GM10248 (cell line): ENCODE data around the gene CES4A.
"Not testable (repeated sequence)": the region's sequence is repeated elsewhere in the genome, so short reads cannot be mapped to it uniquely, and the experiment has no call there.

Source experiments
- CTCF ChIA-PET: fragments of 300-600 bp; sonication (Branson Sonifier 250); formaldehyde crosslinking; extraction: SDS; loops from one replicate; lab custom pipeline; 2021; ENCODE audit warnings: antibody characterized with exemption; lab: Yijun Ruan, JAX
- POLR2A ChIA-PET: fragments of 350-650 bp; sonication (Branson Sonifier 250); formaldehyde crosslinking; extraction: SDS; loops from one replicate; lab custom pipeline; 2020; ENCODE audit warnings: antibody characterized with exemption; lab: Yijun Ruan, JAX
- DNase-seq: peaks from one replicate; pipeline ENCODE4 v3.0.0; 2012; ENCODE audit errors: extremely low spot score
- CTCF ChIP-seq: IDR thresholded peaks from 2 replicates; pipeline ENCODE4 v1.5.1; 2012; ENCODE audit warnings: mild to moderate bottlenecking, low read depth; ENCODE audit errors: extremely low read depth, missing control alignments, control extremely low read depth

Gene CES4A

GRCh38 chr16:67040166-67040565 is 51.8 kb downstream of the CES4A start:
- DNase-seq, result no peak
- ChIA-PET POLR2A (no interaction called here), CTCF (interaction anchor here (1.1 to 1.7 kb wide), 4 partner anchors 8 to 22 kb away, joined by 3 to 7 read pairs (median 5); no protein-coding TSS in a partner anchor)
- no peak for TF ChIP-seq CTCF

- DNase-seq, result no peak
- no peak for TF ChIP-seq CTCF
- CTCF ChIA-PET, result interaction anchor here (1.7 to 2.1 kb wide), 3 partner anchors 9 to 14 kb away, joined by 4 to 8 read pairs (median 7); no protein-coding TSS in a partner anchor
- POLR2A ChIA-PET, result interaction anchor here (0.7 kb wide), 2 partner anchors 75 to 207 kb away, joined by 4 to 5 read pairs; no protein-coding TSS in a partner anchor
Measured at GRCh38 chr16:67040906-67041305, 52.5 kb downstream of the CES4A start.

GRCh38 chr16:67041520-67041919 is 53.1 kb downstream of the CES4A start:
- ChIA-PET POLR2A (interaction anchor here (0.7 kb wide), 2 partner anchors 75 to 207 kb away, joined by 4 to 5 read pairs; no protein-coding TSS in a partner anchor), CTCF (interaction anchor here (1.0 to 2.1 kb wide), 4 partner anchors 9 to 24 kb away, joined by 3 to 8 read pairs (median 6); no protein-coding TSS in a partner anchor)

GRCh38 chr16:67043420-67043819 is 55.0 kb downstream of the CES4A start:
- no peak for DNase-seq
- ChIA-PET POLR2A (no interaction called here), CTCF (interaction anchor here (0.7 to 3.1 kb wide), 14 partner anchors 8 to 142 kb away, joined by 3 to 19 read pairs (median 5); no protein-coding TSS in a partner anchor)
- TF ChIP-seq CTCF, result no peak

More at GRCh38 chr16:67041520-67041919, 53.1 kb downstream of the CES4A start:
- not testable (repeated sequence) for DNase-seq

DNA sequence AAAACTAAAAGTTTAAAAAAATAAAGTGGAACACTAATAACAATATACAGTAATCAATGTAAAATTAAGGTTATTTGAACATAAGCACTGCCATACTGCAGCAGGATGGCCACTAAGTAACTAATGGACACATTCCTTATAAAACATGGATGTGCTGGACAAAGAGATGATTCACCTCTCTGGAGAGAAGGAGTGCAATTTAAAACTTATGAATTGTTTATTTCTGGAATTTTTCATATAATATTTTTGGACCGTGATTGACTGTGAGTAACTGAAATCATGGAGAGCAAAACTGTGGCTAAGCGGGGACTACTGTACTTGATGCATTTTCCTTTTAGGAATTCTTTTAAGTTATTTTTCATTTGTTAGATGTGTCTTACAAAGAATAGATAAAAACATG is 62.4 kb downstream of the CES4A start:
- no peak for DNase-seq
- CTCF ChIA-PET, result interaction anchor here (1.3 to 1.4 kb wide), 2 partner anchors 16 to 36 kb away, joined by 3 to 4 read pairs; no protein-coding TSS in a partner anchor
- no peak for TF ChIP-seq CTCF
- POLR2A ChIA-PET, result no interaction called here

GRCh38 chr16:67052399-67052798 is 64.0 kb downstream of the CES4A start:
- CTCF ChIA-PET, result interaction anchor here (0.7 to 1.6 kb wide), 2 partner anchors 8 to 102 kb away, joined by 3 to 4 read pairs; no protein-coding TSS in a partner anchor
- no peak for DNase-seq
- no peak for TF ChIP-seq CTCF
- POLR2A ChIA-PET, result no interaction called here

GRCh38 chr16:67053767-67054334 is 65.5 kb downstream of the CES4A start:
- peak; percentile 15 for DNase-seq
- ChIA-PET POLR2A (no interaction called here), CTCF (interaction anchor here (0.7 to 2.9 kb wide), 6 partner anchors 10 to 101 kb away, joined by 3 to 11 read pairs (median 4); no protein-coding TSS in a partner anchor)
- no peak for TF ChIP-seq CTCF
